GM19025 (cell line): ENCODE measurements around the gene PRR23E.

Source experiments
- ATAC-seq: cut with Tn5 transposase; IDR thresholded peaks from one replicate; pipeline ENCODE4 v1.9.1; 2021; ENCODE audit warnings: mild to moderate bottlenecking, low read depth, moderate library complexity; ENCODE audit not compliant: unreplicated experiment

PRR23E gene, protein sequence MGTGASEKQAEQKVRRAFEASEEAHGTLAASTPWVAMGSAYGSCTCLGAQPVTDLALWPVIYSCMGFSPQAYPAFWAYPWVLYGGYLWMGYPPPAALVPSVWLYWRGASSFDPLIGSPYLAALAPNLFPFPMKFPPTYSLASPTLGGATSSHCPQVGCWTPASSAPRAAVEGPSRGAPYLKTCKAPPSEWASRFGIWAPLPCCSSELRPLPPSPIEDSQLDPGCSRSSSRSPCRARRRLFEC

DNA sequence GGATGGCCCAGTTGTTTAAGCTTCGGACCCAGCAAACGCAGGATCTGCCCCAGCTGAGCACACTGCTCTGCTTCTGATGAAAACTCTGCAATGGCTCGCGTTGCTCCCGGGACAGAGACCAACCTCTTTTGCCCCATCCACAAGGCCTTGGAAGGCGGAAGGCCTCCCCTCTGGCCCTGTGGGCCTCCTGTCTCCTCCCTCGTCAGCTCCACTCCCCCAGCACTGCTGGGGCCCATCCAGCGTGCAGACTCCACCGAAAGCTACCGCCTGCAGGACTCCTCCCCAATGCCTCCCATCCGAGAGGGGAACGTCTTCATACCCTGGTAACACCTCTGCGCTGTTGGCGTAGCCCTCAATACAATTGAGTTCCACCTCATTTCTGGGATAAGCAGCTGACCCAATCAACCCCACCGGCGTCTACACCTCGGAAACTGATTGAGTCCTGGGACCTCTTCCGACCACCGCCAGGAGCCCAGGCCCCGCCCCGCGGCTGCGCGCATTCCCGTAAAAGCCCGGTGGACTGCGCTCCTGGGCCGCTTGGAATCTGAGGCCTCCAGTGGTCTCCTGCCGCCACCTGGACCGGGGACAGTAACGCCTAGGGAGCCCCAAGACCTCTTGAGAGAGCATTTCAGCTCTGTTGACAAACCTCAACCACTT, at the start of gene PRR23E:
PRR23E (plus strand) TSS at position 556 of the 657 bp plus-strand sequence. CDS start 3,555 bp downstream, outside the sequence.
- ATAC-seq: no peak

DNA sequence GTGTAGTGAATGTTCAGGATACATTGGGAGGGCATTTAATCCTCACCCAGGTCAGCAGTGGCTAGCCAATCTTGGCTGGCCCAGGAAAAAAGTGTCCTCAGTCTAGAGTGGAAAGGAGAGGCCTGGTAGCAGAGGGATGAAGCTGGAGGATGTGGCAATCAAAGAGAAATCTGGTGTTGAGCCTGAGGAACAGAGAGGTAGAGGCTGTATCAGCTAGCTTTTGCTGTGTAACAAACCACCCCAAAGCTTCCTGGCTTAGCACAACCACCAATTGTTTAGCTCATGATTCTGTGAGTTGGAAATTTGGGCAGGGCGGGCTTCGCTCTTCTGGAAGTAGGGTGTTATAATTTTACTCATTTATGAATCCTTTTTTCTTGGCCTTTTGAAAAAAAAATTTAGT, 49.8 kb upstream of the PRR23E start:
- ATAC-seq: no peak

DNA sequence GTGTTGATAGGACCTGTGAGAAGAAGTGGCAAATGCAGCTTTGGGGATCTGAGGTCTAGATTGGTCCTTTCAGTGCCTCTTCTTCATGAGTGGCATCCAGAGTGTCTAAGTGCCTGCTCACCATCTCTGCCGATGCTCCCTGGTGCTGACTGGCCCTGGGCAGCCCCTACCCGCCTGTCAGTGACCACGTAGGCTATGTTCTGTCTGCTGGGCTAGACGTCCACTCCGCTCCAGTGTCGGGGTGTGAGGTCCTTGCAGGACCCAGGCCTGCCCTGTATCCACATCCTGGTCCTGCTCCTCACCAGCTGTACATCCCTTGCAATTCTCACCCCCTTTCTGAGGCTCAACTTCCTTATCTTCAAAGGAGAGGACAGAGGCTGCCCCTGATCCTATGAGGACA, 48.3 kb upstream of the PRR23E start:
- no peak for ATAC-seq

DNA sequence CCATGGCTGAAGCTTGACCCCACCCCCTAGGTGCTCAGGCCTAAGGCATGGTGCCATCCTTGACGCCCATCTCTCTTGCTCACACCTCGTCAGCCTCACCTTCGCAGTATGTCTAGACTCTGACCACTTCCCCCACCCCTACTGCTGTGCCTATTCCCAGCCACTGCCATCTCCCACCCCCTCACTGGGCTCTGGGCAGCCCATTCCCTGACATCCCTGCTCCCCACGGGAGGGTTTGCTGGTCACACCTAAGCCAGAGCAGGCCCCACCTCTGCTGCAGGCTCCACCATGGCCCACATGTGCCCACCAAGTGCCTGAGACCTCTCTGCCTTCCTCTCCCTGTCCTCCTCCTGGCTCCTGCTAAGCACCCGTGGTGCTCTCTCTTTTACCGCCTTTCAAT, 47.7 kb upstream of the PRR23E start:
- ATAC-seq: no peak

DNA sequence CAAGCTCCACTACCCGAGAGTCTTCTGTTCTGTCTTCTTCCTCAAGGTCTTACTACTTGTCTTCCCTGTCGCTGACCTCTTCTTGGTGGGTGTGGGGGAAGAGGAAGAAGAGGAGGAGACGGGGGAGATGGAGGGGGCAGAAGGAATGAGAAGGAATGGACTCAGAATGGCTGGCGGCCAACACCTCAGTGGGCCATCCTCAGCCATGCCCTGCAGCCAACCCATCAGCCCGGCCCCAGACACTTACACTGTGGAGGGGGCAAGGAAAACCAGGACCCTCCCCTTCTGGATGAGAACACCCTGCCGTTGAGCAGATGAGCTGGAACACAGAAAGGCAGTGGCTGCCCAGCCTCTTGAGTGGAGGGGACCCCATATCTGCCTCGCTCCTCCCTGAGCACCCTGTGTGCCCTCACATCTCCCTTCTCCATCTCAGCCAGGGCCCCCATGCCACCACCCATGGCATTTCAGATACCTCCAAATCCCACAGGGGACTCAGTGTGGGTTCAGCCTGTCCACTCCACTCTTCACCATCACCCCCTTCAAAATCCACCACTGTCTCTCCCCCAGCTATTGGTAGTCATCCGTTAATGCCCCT, 45.5 kb upstream of the PRR23E start:
- ATAC-seq: no peak

DNA sequence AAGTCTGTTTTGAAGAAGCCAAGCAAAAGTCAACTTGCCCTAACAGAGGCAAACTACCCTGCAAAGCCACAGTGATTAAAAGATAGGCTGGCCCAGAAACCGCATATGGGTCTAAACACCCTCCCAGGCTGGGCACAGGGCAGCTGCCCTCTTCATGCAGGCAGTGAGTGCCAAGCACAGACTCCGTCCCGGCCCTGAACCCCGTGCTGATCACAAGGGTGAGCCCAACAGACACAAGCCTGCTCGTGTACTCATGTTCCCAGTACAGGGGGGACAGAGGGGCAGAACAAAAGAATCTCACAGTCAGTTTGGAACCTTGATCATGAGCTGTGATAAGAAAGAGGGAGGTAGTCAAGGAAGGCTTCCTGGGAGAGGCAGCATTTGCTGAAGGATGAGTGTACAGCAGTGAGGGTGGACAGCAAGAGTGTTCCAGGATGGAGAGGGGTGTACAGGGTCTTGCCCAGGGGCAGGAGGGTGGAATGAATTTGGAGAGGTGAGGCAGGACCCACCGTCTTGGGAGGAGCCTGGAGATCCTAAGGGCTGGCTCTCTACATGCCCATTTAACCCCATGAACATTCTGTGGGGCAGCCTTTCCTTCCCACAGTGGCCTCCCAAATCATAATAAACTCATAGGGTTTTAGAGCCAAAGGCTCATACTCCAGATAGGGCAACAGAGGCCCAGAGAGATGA, 43.2 kb upstream of the PRR23E start:
- no peak for ATAC-seq

DNA sequence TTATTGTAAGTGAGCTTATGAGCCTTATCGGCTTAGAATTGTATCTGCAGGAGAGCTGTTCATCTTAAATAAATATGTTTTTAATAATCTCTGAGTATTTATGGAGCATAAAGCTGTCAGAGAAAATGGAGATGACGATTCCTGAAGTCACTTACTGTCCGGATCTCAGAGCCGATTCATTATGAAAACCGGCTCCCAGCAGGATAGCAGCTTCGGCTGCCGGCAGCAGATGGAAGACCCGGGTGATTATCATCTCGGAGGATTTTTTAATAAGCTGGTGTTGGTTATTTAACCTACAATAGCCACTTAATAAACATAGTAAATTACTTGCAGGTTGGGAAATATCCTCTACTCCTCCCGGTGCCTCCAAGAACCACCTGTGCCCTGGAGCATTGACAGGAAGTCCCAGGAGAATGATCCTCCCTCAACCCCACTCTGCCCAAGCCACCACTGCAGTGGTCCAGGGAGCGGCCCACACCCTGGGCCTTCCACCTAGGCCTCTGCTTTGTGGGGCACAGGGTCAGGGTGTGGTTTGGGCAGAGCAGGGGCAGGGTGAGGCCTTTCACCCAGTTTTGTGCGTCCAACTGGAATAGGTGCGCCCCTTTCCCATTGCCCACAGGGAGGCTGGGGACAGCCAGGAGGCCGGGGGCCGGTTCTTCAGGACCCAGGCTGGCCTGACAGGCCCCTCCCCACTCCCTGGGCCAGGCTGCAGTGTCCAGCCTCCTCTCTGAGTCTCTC, 42.2 kb upstream of the PRR23E start:
- ATAC-seq: no peak

DNA sequence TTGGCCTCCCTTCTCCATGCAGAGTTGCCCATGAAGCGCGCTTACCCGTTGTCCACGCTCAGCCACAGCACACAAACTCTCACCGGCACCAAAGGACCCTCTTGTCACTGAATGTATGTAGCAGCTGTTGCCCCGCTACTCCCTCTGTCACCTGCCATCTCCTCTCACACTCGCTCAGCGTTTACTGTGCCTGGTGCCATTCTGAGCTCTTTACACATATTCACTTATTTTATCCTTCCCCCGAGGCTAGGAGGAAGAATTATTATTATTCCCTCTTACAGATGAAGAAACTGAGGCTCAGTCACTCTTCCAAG, 41.7 kb upstream of the PRR23E start:
- no peak for ATAC-seq

DNA sequence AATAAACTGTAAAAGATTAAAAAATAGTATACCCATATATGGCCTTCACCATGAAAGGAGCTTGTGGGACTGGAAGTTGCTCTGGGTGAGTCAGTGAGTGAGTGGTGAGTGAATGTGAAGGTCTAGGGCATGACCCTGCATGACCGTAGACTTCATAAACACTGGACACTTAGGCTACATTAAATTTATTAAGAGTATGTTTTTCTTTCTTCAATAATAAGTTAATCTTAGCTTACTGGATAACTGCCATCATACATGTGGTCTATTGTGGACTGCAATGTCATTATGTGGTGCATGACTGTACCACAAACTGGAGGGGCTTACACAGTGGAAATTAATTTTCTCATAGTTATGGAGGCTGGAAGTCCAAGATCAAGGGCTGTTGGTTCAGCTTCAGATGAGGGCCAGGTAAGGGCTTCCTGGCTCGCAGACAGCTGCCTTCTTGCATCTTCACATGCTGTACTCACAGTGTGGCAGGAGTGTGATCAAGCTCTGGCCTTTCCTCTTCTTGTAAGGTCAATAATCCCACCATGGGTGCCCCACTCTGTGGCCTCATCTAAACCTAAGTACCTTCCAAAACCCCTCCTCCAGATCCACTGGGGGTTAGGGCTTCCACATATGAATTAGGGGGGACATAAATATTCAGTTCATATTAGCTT, 40.8 kb upstream of the PRR23E start:
- ATAC-seq: no peak

DNA sequence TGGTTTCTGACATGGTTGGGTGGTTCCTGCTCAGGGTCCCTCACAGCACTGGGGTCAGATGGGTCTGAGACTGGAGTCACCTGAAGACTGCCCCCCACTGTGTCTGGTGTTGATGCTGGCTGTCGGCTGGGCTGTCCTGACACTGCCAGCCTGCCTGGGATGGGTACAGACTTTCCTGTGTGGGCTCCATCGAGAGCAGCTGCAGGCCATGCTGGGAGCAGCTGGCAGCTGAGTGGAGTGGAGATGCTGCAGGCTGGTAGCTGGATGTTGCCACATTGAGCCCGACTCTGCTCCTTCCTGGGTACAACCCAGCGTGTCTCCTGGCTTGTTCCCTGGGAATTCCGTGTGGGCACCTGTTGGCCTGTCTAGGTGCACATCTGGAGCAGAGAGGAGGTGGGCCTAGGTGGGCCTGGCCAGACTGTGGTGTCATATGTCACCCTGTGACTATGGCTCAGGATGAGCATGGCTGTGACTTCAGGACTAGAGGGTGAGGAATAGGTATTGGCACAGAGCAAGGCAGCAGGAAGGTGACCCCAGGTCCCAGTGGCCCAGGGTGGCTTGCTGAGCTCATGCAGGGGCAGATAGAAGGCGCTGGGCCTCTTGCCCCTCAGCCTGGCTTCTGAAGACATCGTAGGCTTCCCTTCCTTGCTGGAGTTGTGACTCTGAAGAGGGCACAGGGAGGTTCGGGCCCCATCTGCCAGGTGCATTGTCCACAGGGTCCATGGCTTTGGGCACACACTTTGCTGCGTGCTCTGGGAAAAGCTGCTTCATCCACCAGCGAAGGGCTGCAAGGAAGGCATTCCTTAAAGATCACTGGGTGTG, 40.0 kb upstream of the PRR23E start:
- no peak for ATAC-seq

DNA sequence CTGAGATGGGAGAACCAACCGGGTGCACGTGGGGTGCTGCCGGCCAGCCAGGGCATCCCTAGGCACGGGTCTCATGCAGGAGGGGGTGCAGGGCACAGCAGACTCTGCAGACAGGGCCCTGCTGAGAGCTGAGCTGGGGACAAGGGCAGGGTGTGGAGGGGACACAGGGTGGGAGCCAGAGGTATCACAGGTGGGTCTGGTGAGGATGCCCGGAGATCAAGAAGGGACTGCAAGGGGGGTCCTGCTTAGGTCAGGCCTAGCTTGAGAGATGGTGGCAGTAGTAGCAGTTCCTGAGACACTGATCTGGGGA, 39.5 kb upstream of the PRR23E start:
- no peak for ATAC-seq

DNA sequence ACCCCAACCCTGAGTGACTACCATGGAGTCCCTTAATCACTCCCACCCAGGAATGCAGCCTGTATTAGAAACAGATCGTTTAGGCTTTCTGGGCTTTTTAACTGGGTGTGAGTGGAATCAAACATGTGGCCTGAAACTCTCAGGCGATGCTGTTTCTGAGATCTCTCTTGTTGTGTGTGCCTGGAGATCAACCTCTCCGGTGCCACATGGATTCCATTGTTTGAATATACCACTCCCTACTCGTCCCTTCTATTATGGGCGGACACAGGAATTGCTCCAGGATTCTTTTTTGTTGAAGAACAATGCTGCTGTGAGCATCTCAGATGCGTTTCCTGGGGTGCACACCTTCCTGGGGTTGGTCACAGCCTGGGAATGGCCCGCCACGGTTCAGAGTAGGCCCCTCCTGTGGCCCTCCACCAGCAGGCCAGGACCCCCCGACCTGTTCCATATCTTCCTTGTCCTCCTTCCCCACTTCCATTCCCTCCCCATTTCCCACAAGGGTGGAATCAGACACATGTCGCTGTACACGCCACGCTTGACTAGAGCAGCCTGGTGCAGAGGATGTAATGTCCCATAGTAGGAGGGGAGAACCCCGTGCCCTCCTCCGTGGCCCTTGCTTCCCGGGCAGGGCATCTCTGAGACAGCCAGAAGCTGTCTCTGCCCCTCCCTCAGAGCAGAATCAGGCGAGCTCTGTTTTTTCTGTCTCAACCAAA, 36.4 kb upstream of the PRR23E start:
- ATAC-seq: no peak

DNA sequence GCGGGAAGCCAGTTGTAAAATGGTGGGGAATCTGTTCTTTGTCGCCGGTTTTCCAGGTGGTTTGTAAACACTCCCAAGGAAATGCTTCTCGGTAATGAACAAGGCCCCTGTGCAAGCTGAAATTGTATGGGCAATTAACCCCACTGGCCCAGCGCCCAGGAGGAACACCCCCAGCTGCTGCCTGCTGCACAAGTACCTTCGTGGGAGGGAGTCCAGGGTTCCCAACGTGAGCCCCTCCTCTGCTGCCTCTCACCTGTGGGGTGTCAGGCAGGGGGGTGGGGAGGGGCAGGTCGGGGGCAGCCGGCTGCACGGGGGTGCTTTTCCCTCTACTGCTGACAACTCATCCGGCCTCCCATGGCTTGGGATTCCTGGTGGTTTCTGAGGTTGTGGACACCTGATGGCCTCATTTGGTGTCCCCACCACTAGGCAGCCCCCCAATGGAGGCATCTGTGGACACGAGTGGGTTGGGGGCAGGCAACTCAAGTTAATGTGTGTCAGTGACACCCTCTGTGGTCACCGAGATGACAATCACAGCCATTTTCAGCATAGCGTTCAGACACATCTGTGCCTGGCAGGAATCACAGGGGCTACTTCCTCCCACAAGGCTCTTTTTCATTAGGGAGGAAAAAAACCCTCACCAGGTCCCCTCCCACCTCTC, 35.6 kb upstream of the PRR23E start:
- ATAC-seq: no peak

DNA sequence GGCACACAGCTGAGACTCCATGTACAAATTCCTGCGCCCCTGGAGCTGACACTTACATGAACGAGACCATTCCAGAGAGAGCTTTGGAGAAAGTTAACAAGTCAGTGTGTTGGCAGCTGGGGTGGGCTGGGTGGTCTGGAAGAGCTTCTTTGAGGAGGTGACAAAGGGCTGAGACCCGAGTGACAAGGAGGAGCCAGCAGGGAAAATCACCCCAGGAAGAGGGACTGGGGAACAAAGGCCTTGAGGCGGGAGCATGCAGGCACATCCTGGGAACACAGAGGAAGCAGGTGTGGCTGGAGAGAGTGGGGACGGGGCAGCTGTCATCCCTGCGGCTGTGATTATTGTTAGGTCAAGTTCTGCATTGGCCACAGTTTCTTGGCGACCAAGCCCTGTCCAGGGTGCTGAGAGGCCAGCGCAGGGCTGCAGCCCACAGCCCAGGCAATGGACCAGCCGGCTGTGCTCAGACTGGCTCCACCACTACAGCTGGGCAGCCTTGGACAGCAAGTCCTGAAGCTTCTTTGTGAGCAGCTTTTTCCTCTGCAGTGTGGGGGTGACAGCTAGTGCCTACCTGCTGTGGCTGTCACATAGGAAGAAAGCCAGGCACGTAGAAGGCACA, 34.2 kb upstream of the PRR23E start:
- no peak for ATAC-seq

DNA sequence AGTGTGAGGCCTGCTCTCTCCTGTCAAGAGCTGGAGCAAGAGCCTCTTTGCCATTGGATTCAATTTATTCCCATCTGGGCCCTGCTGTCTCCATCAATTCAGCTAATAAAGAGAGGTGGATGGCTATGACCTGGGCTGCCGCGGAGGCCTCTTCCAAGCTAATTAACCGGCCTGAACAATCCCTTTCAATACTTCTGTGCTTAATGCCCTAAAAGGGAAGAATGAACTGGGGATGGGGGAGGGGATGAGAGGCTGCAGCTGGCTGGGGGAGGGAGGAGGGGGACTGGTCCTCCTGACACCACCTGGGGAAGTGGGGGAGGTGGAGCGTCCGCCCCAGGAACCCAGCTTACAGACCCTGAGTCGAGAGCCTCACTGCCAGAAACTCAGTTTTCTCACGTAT, 33.4 kb upstream of the PRR23E start:
- ATAC-seq: no peak

DNA sequence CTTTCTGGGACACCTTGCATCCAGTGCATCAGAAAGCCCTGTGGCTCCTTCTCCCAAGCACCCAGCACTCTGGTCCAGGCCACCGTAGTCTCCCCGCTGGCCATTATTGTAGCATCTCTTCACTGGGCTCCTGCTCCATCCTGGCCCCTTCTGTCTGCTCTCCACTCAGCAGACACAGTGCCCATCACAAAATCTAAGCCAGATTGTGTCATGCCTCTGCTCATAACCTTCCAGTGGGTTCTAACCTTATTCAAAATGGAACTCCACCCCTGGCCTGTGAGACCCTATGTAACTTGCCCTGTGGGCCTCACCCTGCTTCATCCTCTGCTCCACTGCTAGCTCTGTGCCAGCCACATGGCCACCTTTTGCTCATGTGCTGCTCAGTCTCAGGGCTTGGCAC, 31.7 kb upstream of the PRR23E start:
- no peak for ATAC-seq

DNA sequence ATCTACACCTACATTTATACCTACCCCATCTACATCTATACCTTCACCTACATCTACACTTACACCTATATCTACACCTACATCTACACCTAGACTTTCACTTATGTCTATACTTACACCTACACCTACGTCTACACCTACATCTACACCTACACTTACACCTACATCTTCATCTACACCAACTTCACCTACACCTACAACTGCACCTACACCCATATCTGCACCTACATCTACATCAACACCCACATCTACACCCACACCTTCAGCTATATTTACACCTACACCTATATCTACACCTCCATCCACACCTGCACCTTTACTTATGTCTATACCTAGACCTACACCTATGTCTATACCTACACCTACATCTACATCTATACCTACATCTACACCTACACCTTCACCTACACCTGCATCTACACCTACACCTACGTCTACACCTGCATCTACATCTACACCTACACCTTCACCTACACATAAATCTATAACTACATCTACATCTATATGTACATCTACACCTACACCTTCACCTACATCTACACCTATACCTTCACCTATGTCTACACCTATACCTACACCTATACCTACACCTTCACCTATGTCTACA, 30.9 kb upstream of the PRR23E start:
- no peak for ATAC-seq
